ENCODE results near the gene RAB3B.

The RAB3B gene

DNA sequence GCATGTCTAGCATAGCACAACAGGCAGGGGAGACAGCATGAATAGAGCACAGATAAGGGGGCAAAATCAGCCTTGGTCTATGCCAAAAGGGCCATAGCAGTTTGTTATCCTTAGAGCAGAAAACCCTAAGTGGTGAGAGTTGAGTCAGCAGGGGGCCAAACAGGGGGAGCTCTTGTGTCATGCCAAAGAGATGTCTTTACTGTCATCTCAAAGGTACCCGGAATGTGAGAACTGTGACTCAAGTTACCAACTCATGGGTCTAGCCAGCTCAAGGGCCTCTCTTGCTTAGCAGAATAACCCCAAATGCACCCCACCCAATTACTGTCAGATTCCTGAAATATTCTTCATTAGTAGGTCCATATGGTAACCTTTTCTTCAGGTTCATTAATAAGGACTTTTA lies 66.0 kb downstream of the RAB3B start:
- Histone ChIP-seq H3K4me2 (ENCODE audit: low read length) (no peak overlapping the region), H3K27ac (ENCODE audit: low read depth, low read length, poor library complexity, severe bottlenecking) (no peak overlapping the region), H3F3A (ENCODE audit: insufficient read depth, low read length) (no peaks in the 10 kb centered on the region), H3K9ac (ENCODE audit: low read length) (no peak overlapping the region), H3K36me3 (ENCODE audit: insufficient read depth, low read length) (no peaks in the 10 kb centered on the region), H3K4me3 (ENCODE audit: low read depth, low read length, poor library complexity, severe bottlenecking) (no peak overlapping the region), H4K20me1 (ENCODE audit: insufficient read depth, low read length) (no peaks in the 10 kb centered on the region), H3K9me3 (ENCODE audit: low read length) (no peaks in the 10 kb centered on the region), H3K4me1 (ENCODE audit: insufficient read depth, low read length, severe bottlenecking) (no peaks in the 10 kb centered on the region), H2AFZ (ENCODE audit: low read length) (no peak overlapping the region), H3K9me2 (ENCODE audit: low read depth, low read length) (no peaks in the 10 kb centered on the region), H3K27me3 (ENCODE audit: insufficient read depth, low read length) (no peaks in the 10 kb centered on the region), H3K79me2 (ENCODE audit: insufficient read depth, low read length) (no peaks in the 10 kb centered on the region)
- TF ChIP-seq EZH2 (IDR thresholded peaks at IDR 0.05; ENCODE audit: borderline replicate concordance, low read length) = no peak
- TF ChIP-seq, protein P1, sequence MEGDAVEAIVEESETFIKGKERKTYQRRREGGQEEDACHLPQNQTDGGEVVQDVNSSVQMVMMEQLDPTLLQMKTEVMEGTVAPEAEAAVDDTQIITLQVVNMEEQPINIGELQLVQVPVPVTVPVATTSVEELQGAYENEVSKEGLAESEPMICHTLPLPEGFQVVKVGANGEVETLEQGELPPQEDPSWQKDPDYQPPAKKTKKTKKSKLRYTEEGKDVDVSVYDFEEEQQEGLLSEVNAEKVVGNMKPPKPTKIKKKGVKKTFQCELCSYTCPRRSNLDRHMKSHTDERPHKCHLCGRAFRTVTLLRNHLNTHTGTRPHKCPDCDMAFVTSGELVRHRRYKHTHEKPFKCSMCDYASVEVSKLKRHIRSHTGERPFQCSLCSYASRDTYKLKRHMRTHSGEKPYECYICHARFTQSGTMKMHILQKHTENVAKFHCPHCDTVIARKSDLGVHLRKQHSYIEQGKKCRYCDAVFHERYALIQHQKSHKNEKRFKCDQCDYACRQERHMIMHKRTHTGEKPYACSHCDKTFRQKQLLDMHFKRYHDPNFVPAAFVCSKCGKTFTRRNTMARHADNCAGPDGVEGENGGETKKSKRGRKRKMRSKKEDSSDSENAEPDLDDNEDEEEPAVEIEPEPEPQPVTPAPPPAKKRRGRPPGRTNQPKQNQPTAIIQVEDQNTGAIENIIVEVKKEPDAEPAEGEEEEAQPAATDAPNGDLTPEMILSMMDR (IDR thresholded peaks at IDR 0.05; ENCODE audit: low read length) = no peak; the same call in 1 of the 2 replicates

DNA sequence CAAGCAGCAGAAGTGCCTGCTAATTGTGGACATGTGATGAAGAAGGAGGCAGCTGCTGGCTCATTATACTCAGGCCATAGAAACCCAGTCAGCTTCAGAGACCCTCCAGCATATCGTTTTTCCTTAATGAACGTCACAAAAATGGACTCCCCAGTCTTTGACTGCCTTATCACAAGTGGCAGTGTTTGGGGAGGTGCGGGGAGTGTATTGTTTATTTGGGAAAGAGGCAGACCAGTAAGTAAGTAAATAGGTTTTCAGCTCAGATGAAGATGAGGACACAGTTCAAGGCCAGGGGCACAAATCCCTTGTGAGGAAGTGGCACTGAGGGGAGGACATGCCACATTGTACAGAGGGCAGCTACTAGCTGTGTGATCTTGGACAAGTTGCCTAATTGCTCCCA lies 68.5 kb downstream of the RAB3B start:
- Histone ChIP-seq H3K4me2 (ENCODE audit: low read length) (no peak overlapping the region), H2AFZ (ENCODE audit: low read length) (no peak overlapping the region), H3K27me3 (ENCODE audit: insufficient read depth, low read length) (0 out of 2 replicates have a peak, but pooled peaks cover 1% of the 10 kb centered on the region), H3K9ac (ENCODE audit: low read length) (no peak overlapping the region), H3K9me2 (ENCODE audit: low read depth, low read length) (no peaks in the 10 kb centered on the region), H3K4me3 (ENCODE audit: low read depth, low read length, poor library complexity, severe bottlenecking) (no peak overlapping the region), H3K79me2 (ENCODE audit: insufficient read depth, low read length) (no peaks in the 10 kb centered on the region), H3K27ac (ENCODE audit: low read depth, low read length, poor library complexity, severe bottlenecking) (no peak overlapping the region), H3K36me3 (ENCODE audit: insufficient read depth, low read length) (no peaks in the 10 kb centered on the region), H3F3A (ENCODE audit: insufficient read depth, low read length) (no peaks in the 10 kb centered on the region), H3K9me3 (ENCODE audit: low read length) (no peaks in the 10 kb centered on the region), H3K4me1 (ENCODE audit: insufficient read depth, low read length, severe bottlenecking) (no peaks in the 10 kb centered on the region), H4K20me1 (ENCODE audit: insufficient read depth, low read length) (no peaks in the 10 kb centered on the region)
- TF ChIP-seq, protein P1 (IDR thresholded peaks at IDR 0.05; ENCODE audit: low read length) = no peak
- TF ChIP-seq EZH2 (IDR thresholded peaks at IDR 0.05; ENCODE audit: borderline replicate concordance, low read length) = no peak

DNA sequence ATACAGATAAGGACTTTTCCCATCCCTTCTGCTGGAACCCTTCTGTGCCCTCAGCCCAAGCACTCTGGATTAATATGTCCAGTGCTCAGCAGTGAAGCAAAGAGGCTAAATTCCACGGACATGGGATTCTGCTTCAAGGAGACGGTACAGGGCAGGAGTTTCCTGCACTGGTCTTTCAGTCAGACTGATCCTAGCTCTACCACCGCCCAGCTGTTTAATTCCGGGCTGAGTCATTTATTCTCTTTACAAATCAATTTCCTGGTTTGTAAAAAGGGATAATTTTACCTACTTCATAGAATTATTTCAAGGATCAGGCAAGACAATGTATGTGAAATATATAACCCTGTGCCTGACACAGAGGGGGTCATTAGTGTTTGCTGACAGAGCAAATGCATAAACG lies 70.4 kb downstream of the RAB3B start:
- H2AFZ ChIP-seq (ENCODE audit: low read length) = no peak overlapping the region
- no peaks in the 10 kb centered on the region for H3K36me3 ChIP-seq (ENCODE audit: insufficient read depth, low read length)
- no peak overlapping the region for H3K4me2 ChIP-seq (ENCODE audit: low read length)
- H3F3A ChIP-seq (ENCODE audit: insufficient read depth, low read length) = no peaks in the 10 kb centered on the region
- H3K9me2 ChIP-seq (ENCODE audit: low read depth, low read length) = no peaks in the 10 kb centered on the region
- H3K9ac ChIP-seq (ENCODE audit: low read length) = no peak overlapping the region
- 0 out of 2 replicates have a peak, but pooled peaks cover 2% of the 10 kb centered on the region for H3K27me3 ChIP-seq (ENCODE audit: insufficient read depth, low read length)
- no peak overlapping the region for H3K27ac ChIP-seq (ENCODE audit: low read depth, low read length, poor library complexity, severe bottlenecking)
- H3K4me1 ChIP-seq (ENCODE audit: insufficient read depth, low read length, severe bottlenecking) = no peaks in the 10 kb centered on the region
- no peak overlapping the region for H3K4me3 ChIP-seq (ENCODE audit: low read depth, low read length, poor library complexity, severe bottlenecking)
- H4K20me1 ChIP-seq (ENCODE audit: insufficient read depth, low read length) = no peaks in the 10 kb centered on the region
- no peak for TF ChIP-seq EZH2 (IDR thresholded peaks at IDR 0.05; ENCODE audit: borderline replicate concordance, low read length)
- TF ChIP-seq, protein P1 (IDR thresholded peaks at IDR 0.05; ENCODE audit: low read length) = no peak
- no peaks in the 10 kb centered on the region for H3K79me2 ChIP-seq (ENCODE audit: insufficient read depth, low read length)
- H3K9me3 ChIP-seq (ENCODE audit: low read length) = no peaks in the 10 kb centered on the region
